ENCODE measurements around the gene GLIS2.

Gene GLIS2

DNA sequence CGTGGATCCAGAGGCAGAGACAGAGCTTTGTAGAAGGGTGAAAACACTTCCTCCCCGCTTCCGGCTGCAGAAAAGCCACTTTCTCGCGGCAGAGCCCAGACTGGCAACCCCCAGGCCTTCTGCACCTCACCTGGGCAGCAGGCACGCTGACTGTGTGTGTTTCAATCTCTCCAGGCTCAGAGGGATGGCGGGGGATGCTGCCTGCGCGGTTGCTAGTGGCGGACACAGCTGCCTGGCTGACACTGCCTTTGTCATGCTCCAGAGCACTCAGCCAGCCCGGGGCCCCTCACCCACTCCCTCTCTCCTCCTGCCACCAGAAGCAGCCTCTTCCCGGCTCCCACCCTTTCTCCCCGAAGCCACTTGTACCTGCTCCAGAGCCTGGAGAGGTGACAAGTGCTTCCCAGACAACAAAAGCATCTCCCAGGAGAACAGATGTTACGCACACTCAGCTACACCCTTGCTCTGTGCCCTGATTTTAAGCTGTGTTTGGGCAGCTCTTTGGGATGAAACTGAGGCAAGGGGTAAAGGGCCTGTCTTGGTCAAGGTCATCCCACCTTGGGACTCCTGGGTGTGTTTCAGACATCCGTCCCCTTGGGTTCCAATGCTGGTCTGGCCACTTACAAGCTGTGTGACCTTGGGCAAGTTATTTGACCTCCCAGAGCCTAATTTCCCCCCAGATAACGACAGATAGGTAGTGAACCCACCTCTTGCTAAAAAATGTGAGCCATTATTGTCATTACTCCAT, 9.2 kb upstream of the GLIS2 start:
- TF ChIP-seq CTCF (conservative IDR thresholded peaks at IDR 0.05; ENCODE audit: low read length), result no peak
- no peak for TF ChIP-seq EZH2phosphoT487 (IDR thresholded peaks at IDR 0.05; ENCODE audit: borderline replicate concordance)

GRCh38 chr16:4307215-4308037, 8.4 kb upstream of the GLIS2 start:
- Histone ChIP-seq H4K20me1 (ENCODE audit: insufficient read depth, low read length, poor library complexity, severe bottlenecking) (peaks cover 5% of the 10 kb centered on the region), H3K79me2 (ENCODE audit: insufficient read depth, low read length) (peaks cover 14% of the 10 kb centered on the region; the same call in 1 of the 2 replicates), H3K9ac (ENCODE audit: low read depth, low read length, poor library complexity, severe bottlenecking) (peak overlapping the region; percentile 90), H3K36me3 (ENCODE audit: insufficient read depth, low read length) (no peaks in the 10 kb centered on the region), H3K4me2 (ENCODE audit: low read depth, low read length, poor library complexity, severe bottlenecking) (peak overlapping the region; percentile 87), H3K27me3 (ENCODE audit: insufficient read depth, low read length, poor library complexity, severe bottlenecking) (no peaks in the 10 kb centered on the region), H3K4me1 (ENCODE audit: insufficient read depth, low read length, poor library complexity, severe bottlenecking) (no peaks in the 10 kb centered on the region), H3K9me2 (replicated peaks; ENCODE audit: low read depth, low read length) (no peaks in the 10 kb centered on the region), H3K9me3 (ENCODE audit: insufficient read depth, low read depth, low read length) (no peaks in the 10 kb centered on the region), H3K4me3 (ENCODE audit: low read length, poor library complexity, severe bottlenecking) (peak overlapping the region; percentile 97), H2AFZ (ENCODE audit: low read length) (peak overlapping the region; percentile 87), H3F3A (ENCODE audit: low read depth) (no peaks in the 10 kb centered on the region)
- TF ChIP-seq CTCF (conservative IDR thresholded peaks at IDR 0.05; ENCODE audit: low read length) (no peak), EZH2phosphoT487 (IDR thresholded peaks at IDR 0.05; ENCODE audit: borderline replicate concordance) (no peak)

More for the DNA sequence above, 9.2 kb upstream of the GLIS2 start:
- Histone ChIP-seq H3K79me2 (ENCODE audit: insufficient read depth, low read length) (peaks cover 14% of the 10 kb centered on the region; the same call in 1 of the 2 replicates), H3K27me3 (ENCODE audit: insufficient read depth, low read length, poor library complexity, severe bottlenecking) (no peaks in the 10 kb centered on the region), H3K4me1 (ENCODE audit: insufficient read depth, low read length, poor library complexity, severe bottlenecking) (no peaks in the 10 kb centered on the region), H3K9ac (ENCODE audit: low read depth, low read length, poor library complexity, severe bottlenecking) (peak overlapping the region; percentile 90), H3K4me2 (ENCODE audit: low read depth, low read length, poor library complexity, severe bottlenecking) (peak overlapping the region; percentile 87), H3K9me3 (ENCODE audit: insufficient read depth, low read depth, low read length) (no peaks in the 10 kb centered on the region), H3F3A (ENCODE audit: low read depth) (no peaks in the 10 kb centered on the region), H3K9me2 (replicated peaks; ENCODE audit: low read depth, low read length) (no peaks in the 10 kb centered on the region), H4K20me1 (ENCODE audit: insufficient read depth, low read length, poor library complexity, severe bottlenecking) (peaks cover 5% of the 10 kb centered on the region), H3K4me3 (ENCODE audit: low read length, poor library complexity, severe bottlenecking) (peak overlapping the region; percentile 97), H2AFZ (ENCODE audit: low read length) (no peak overlapping the region), H3K36me3 (ENCODE audit: insufficient read depth, low read length) (no peaks in the 10 kb centered on the region)

GRCh38 chr16:4309102-4309832, 6.6 kb upstream of the GLIS2 start:
- no peak overlapping the region for H2AFZ ChIP-seq (ENCODE audit: low read length)
- peaks cover 5% of the 10 kb centered on the region for H4K20me1 ChIP-seq (ENCODE audit: insufficient read depth, low read length, poor library complexity, severe bottlenecking)
- H3K36me3 ChIP-seq (ENCODE audit: insufficient read depth, low read length), result no peaks in the 10 kb centered on the region
- H3K4me3 ChIP-seq (ENCODE audit: low read length, poor library complexity, severe bottlenecking), result no peak overlapping the region
- no peak overlapping the region for H3K9ac ChIP-seq (ENCODE audit: low read depth, low read length, poor library complexity, severe bottlenecking)
- no peaks in the 10 kb centered on the region for H3K9me3 ChIP-seq (ENCODE audit: insufficient read depth, low read depth, low read length)
- no peak overlapping the region for H3K4me2 ChIP-seq (ENCODE audit: low read depth, low read length, poor library complexity, severe bottlenecking)
- peaks cover 14% of the 10 kb centered on the region; the same call in 1 of the 2 replicates for H3K79me2 ChIP-seq (ENCODE audit: insufficient read depth, low read length)
- no peaks in the 10 kb centered on the region for H3K27me3 ChIP-seq (ENCODE audit: insufficient read depth, low read length, poor library complexity, severe bottlenecking)
- no peaks in the 10 kb centered on the region for H3F3A ChIP-seq (ENCODE audit: low read depth)
- TF ChIP-seq CTCF (conservative IDR thresholded peaks at IDR 0.05; ENCODE audit: low read length), result no peak
- no peak for TF ChIP-seq EZH2phosphoT487 (IDR thresholded peaks at IDR 0.05; ENCODE audit: borderline replicate concordance)
- H3K4me1 ChIP-seq (ENCODE audit: insufficient read depth, low read length, poor library complexity, severe bottlenecking), result no peaks in the 10 kb centered on the region
- no peaks in the 10 kb centered on the region for H3K9me2 ChIP-seq (replicated peaks; ENCODE audit: low read depth, low read length)

Measured in Loucy (cell line).